Ovary (tissue), 9 donors: Measurements from ENCODE around the gene MMP1. TPM values are rescaled to one million over a fixed set of nuclear protein-coding genes. Genes with fewer than 3 reads are reported as not detected.

Experiments
- DNase-seq, 5 donors: peaks; one replicate each; pipeline ENCODE4 v3.0.0-alpha.2; 2019 to 2020
- H3K27ac ChIP-seq, 2 donors: fragments of 200-600 bp; one replicate each; pipeline versions ENCODE4 v1.5.1 to v1.8.0; 2019 to 2022
- H3K27me3 ChIP-seq: fragments of 200-600 bp; one replicate; pipeline ENCODE4 v1.8.0; 2022
- H3K36me3 ChIP-seq: fragments of 200-600 bp; sonication (generic); one replicate; pipeline ENCODE4 v1.5.1; 2019
- H3K4me1 ChIP-seq: one replicate; pipeline ENCODE4 v1.8.1; 2013; ENCODE audit warnings: mild to moderate bottlenecking, moderate library complexity; ENCODE audit not compliant: insufficient read depth
- H3K4me3 ChIP-seq: fragments of 200-600 bp; sonication (generic); one replicate; pipeline ENCODE4 v1.5.1; 2017
- H3K9me3 ChIP-seq, 2 donors: fragments of 200-600 bp in 1 of 2; sonication (generic) in 1 of 2; one replicate each; pipeline versions ENCODE4 v1.5.1 to v1.8.1; 2013 to 2019; ENCODE audit warnings: mild to moderate bottlenecking in 1 of 2, moderate library complexity in 1 of 2
- CTCF ChIP-seq, 3 donors: fragments of 450-650 bp in 2 of 3; fragments of 200-600 bp in 1 of 3; IDR thresholded peaks; one replicate each; pipeline versions ENCODE4 v1.5.1 to v1.8.0; 2016 to 2022; ENCODE audit warnings: antibody characterized with exemption in 3 of 3, mild to moderate bottlenecking in 1 of 3
- EP300 ChIP-seq: sonication (generic); formaldehyde crosslinking; IDR thresholded peaks from one replicate; pipeline ENCODE4 v1.6.1; 2017; ENCODE audit warnings: antibody characterized with exemption
- POLR2A ChIP-seq: fragments of 450-650 bp; IDR thresholded peaks from one replicate; pipeline ENCODE4 v1.6.1; 2017; ENCODE audit warnings: antibody characterized with exemption, mild to moderate bottlenecking, moderate library complexity
- WGBS, 3 donors: extraction: QIAGEN DNeasy Blood & Tissue Kit in 1 of 3; methylation state at CpG; one replicate each; pipeline versions ENCODE4 v1.1.5 to v1.1.7; 2013 to 2017; 5-methylcytosine and 5-hydroxymethylcytosine counted together
- intact Hi-C, 4 donors: fragments of 100-400 bp; cut with DNase I; formaldehyde crosslinking; loops; one replicate each; pipeline versions ENCODE4 v1.11.0 to v1.15.1; 2022 to 2023
- polyA plus RNA-seq, 2 donors: library from polyadenylated mRNA; stranded (reverse); fragments of 200-250 nt in 1 of 2; fragments of 350-450 nt in 1 of 2; fragmentation: Illumina TruSeq in 1 of 2; extraction: RNeasy Lipid Tissue Mini Kit (QIAGEN cat#74804) in 1 of 2; gene quantifications; one replicate each; pipeline ENCODE4 v1.2.3, GENCODE V29; 2013 to 2014
- total RNA-seq, 7 donors: library from RNA; depleted of rRNA in 2 of 7; stranded (reverse); fragments of >200 nt in 2 of 7; fragmentation: NEBNext Ultra II Directional in 3 of 7; extraction: Animal tissue kit (Norgen Biotek cat#: 25700) in 3 of 7; gene quantifications; one replicate each; pipeline versions ENCODE4 v1.1.0 to v1.2.4, GENCODE V29; 2016 to 2023
- donor health status: DM: no; HTN: no; CAD: no; lungs with moderate emphysema.
- donor health status: DM: no; HTN: no; CAD: no.
- donor health status: Bipolar disorder and iron deficiency.
- donor health status: DM: yes; HTN: yes; CAD: no.
- donor health status: DM: no; HTN: no; CAD: no.
- donor health status: DM: yes; HTN: yes; CAD: no.

MMP1 gene
- total and polyA plus RNA-seq, 9 donors, result 0.18 to 0.25 TPM; not detected in 7

- DNase-seq, result no peak
Measured at GRCh38 chr11:102813484-102813883, 15.5 kb upstream of the MMP1 start.

GRCh38 chr11:102812188-102812587, 14.2 kb upstream of the MMP1 start:
- DNase-seq, result no peak
- H3K27me3 ChIP-seq, result no peaks in the 10 kb centered on the region
- no peaks in the 10 kb centered on the region for H3K9me3 ChIP-seq
- 77 to 81% (median 80%) methylated on average over 3 of the region's 3 CpGs for WGBS, 3 donors
- H3K4me3 ChIP-seq, result no peak overlapping the region
- no peak overlapping the region for H3K27ac ChIP-seq
- no peaks in the 10 kb centered on the region for H3K36me3 ChIP-seq
- intact Hi-C loops, result no loop called here
- H3K4me1 ChIP-seq, result no peaks in the 10 kb centered on the region
- TF ChIP-seq EP300, result no peak
- TF ChIP-seq CTCF (IDR thresholded peaks at IDR 0.05), result no peak
- no peak for TF ChIP-seq POLR2A

More at GRCh38 chr11:102813484-102813883, 15.5 kb upstream of the MMP1 start:
- H3K9me3 ChIP-seq, result no peaks in the 10 kb centered on the region
- no peak overlapping the region for H3K27ac ChIP-seq
- no peaks in the 10 kb centered on the region for H3K36me3 ChIP-seq
- H3K4me3 ChIP-seq, result no peak overlapping the region
- H3K27me3 ChIP-seq, result no peaks in the 10 kb centered on the region
- no peaks in the 10 kb centered on the region for H3K4me1 ChIP-seq
- intact Hi-C loops, result no loop called here
- 71 to 78% (median 76%) methylated on average over 1 of the region's 1 CpG for WGBS, 3 donors
- no peak for TF ChIP-seq POLR2A
- no peak for TF ChIP-seq CTCF (IDR thresholded peaks at IDR 0.05)
- TF ChIP-seq EP300, result no peak

GRCh38 chr11:102810950-102811660, 13.1 kb upstream of the MMP1 start:
- DNase-seq, result no peak
- Histone ChIP-seq H3K27me3 (no peaks in the 10 kb centered on the region), H3K9me3 (no peaks in the 10 kb centered on the region), H3K4me3 (no peak overlapping the region), H3K27ac (no peak overlapping the region), H3K36me3 (no peaks in the 10 kb centered on the region), H3K4me1 (no peaks in the 10 kb centered on the region)
- TF ChIP-seq CTCF (IDR thresholded peaks at IDR 0.05) (no peak), POLR2A (no peak), EP300 (no peak)
- intact Hi-C loops, result no loop called here
- WGBS, 3 donors, result 2 to 8% (median 3%) methylated on average over 3 of the region's 3 CpGs

- Histone ChIP-seq H3K27me3 (no peaks in the 10 kb centered on the region), H3K36me3 (no peaks in the 10 kb centered on the region), H3K9me3 (no peaks in the 10 kb centered on the region), H3K4me3 (no peak overlapping the region), H3K27ac (no peak overlapping the region), H3K4me1 (no peaks in the 10 kb centered on the region)
- DNase-seq, result no peak
- WGBS, 3 donors, result 64 to 84% (median 70%) methylated on average over 2 of the region's 2 CpGs
- intact Hi-C loops, result no loop called here
- TF ChIP-seq EP300, result no peak
- no peak for TF ChIP-seq CTCF (IDR thresholded peaks at IDR 0.05)
- TF ChIP-seq POLR2A, result no peak
Measured at GRCh38 chr11:102809971-102810370, 12.0 kb upstream of the MMP1 start.
